Stomach (tissue), 4 donors: ENCODE data around the gene PIEZO2.

Experiments used
- POLR2A ChIP-seq, 4 donors: fragments of 450-650 bp; IDR thresholded peaks; one replicate each; pipeline ENCODE4 v1.6.1; 2016; ENCODE audit warnings: antibody characterized with exemption in 4 of 4, control low read depth in 2 of 4, mild to moderate bottlenecking in 1 of 4, moderate library complexity in 1 of 4
- POLR2AphosphoS5 ChIP-seq, 3 donors: sonication (generic); formaldehyde crosslinking; IDR thresholded peaks; one replicate each; pipeline ENCODE4 v1.6.1; 2016; ENCODE audit warnings: antibody characterized with exemption in 3 of 3
- TF ChIP-seq, protein P1 (sequence below), 7 experiments: fragments of 450-650 bp in 4 of 7; fragments of 200-600 bp in 3 of 7; sonication (generic) in 3 of 7; IDR thresholded peaks; one replicate each; pipeline ENCODE4 v1.5.1; 2016 to 2019; ENCODE audit warnings: antibody characterized with exemption in 7 of 7, control low read depth in 2 of 7, mild to moderate bottlenecking in 1 of 7

DNA sequence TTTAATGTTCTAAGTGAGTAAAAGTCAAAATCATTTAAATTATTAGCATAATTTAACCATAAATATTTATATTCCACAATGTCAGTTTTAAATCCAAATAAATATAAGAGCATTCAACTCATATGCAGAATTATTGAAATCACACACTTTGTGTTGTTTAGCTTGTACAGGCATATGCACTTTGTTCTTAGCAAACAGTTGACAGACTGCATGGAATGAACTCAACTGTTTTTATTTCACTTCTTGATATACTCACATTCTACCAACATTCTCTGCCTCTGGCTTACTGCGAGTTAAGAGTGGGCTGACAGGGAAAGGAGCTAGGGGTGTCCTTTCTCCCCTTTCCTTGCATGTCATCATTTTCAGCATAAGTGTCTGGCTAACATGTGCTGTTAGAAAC is 7.6 kb upstream of the PIEZO2 start:
- no peak for TF ChIP-seq POLR2AphosphoS5 (IDR thresholded peaks at IDR 0.05)
- TF ChIP-seq POLR2A (IDR thresholded peaks at IDR 0.05) = no peak
- TF ChIP-seq, protein P1, sequence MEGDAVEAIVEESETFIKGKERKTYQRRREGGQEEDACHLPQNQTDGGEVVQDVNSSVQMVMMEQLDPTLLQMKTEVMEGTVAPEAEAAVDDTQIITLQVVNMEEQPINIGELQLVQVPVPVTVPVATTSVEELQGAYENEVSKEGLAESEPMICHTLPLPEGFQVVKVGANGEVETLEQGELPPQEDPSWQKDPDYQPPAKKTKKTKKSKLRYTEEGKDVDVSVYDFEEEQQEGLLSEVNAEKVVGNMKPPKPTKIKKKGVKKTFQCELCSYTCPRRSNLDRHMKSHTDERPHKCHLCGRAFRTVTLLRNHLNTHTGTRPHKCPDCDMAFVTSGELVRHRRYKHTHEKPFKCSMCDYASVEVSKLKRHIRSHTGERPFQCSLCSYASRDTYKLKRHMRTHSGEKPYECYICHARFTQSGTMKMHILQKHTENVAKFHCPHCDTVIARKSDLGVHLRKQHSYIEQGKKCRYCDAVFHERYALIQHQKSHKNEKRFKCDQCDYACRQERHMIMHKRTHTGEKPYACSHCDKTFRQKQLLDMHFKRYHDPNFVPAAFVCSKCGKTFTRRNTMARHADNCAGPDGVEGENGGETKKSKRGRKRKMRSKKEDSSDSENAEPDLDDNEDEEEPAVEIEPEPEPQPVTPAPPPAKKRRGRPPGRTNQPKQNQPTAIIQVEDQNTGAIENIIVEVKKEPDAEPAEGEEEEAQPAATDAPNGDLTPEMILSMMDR (IDR thresholded peaks at IDR 0.05) = no peak
